ENCODE results near the gene TMEM181. TPM values are rescaled to one million over a fixed set of nuclear protein-coding genes. Genes with fewer than 3 reads are reported as not detected.
A peak's percentile ranks its signal among the peaks of the same experiment; 100 is the strongest.

TMEM181 gene
- total and polyA plus RNA-seq, 2 of the 13 experiments (the other 11 are each of a cell fraction or from before 2014, with no cell fraction given), result 59.1 to 108 TPM

DNA sequence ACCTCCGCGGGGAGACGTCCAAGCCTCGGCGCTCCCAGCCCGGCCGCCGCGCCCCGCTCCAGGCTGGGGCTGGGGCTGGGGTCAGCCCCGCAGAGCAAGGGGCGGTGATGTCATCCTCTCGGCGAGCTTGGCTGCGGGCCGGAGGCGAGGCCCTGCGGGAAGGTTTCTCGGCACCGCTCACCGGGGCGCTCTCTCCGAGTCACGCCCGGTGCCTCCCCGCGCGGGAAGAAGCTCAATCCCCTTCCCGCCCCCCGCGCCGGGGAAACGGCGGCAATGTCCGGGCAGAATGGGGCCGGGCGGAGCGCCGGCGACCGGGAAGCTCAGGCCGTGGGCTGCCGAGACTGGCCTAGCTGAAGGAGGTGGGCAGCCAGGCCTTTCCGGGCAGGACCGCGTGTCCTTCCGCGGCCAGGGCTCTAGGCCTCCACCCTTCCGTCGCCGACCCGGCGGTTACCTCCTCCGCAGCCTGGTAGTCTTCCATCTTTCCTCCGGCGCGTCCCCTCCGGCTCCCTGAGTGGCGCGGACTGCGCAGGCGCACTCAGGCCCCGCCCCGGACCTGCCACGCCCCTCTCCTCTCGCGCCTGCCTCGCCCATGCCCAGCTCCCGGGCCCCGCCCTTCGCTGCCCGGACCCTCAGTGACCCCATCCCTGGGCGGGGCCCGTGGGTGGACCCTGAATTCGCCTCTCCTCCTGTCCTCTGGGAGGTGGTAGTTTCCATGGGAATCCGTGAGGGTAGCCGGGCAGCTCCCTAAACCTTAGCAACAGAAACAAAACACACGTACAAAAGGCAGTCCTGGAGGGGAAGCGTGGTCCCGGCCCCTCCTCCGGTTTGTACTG lies 84.6 kb downstream of the TMEM181 start, which contains the start of gene DYNLT1 (continued):
- TF ChIP-seq, protein P1, sequence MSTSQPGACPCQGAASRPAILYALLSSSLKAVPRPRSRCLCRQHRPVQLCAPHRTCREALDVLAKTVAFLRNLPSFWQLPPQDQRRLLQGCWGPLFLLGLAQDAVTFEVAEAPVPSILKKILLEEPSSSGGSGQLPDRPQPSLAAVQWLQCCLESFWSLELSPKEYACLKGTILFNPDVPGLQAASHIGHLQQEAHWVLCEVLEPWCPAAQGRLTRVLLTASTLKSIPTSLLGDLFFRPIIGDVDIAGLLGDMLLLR (CRISPR knock-in tag; IDR thresholded peaks at IDR 0.05), result peak; percentile 47; the same call in 1 of the 2 replicates
- TF ChIP-seq ZKSCAN5 (CRISPR knock-in tag; IDR thresholded peaks at IDR 0.05) (no peak), ATF1 (CRISPR knock-in tag; IDR thresholded peaks at IDR 0.05) (no peak), SRY (CRISPR knock-in tag; IDR thresholded peaks at IDR 0.05) (no peak; the same call in 1 of the 2 replicates), ZNF136 (CRISPR knock-in tag; IDR thresholded peaks at IDR 0.05; ENCODE audit: low read depth) (peak; percentile 83; the same call in 1 of the 2 replicates), ZMYM2 (CRISPR knock-in tag; IDR thresholded peaks at IDR 0.05) (0 out of 2 replicates have a peak, but pooled peaks have one; percentile 73), ZNF670 (CRISPR knock-in tag; IDR thresholded peaks at IDR 0.05; ENCODE audit: borderline replicate concordance) (peak; percentile 83; the same call in 1 of the 2 replicates), DNMT1 (CRISPR knock-in tag; IDR thresholded peaks at IDR 0.05) (no peak), TRIM24 (CRISPR knock-in tag; IDR thresholded peaks at IDR 0.05) (no peak), ZNF354B (CRISPR knock-in tag; IDR thresholded peaks at IDR 0.05) (no peak; the same call in 1 of the 2 replicates), HMG20A (CRISPR knock-in tag; IDR thresholded peaks at IDR 0.05; ENCODE audit: borderline replicate concordance) (no peak), KDM5B (CRISPR knock-in tag; IDR thresholded peaks at IDR 0.05; ENCODE audit: borderline replicate concordance) (peak; percentile 98), ZNF501 (CRISPR knock-in tag; IDR thresholded peaks at IDR 0.05) (peak; percentile 92), HNF4A (CRISPR knock-in tag; IDR thresholded peaks at IDR 0.05) (no peak), GTF2F1 (IDR thresholded peaks at IDR 0.05; ENCODE audit: low read length) (no peak), HNRNPH1 (optimal IDR thresholded peaks at IDR 0.05; ENCODE audit: low read depth, low read length) (no peak), RFX5 (IDR thresholded peaks at IDR 0.05; ENCODE audit: low read depth, low read length) (no peak), HNRNPUL1 (IDR thresholded peaks at IDR 0.05; ENCODE audit: low read depth, low read length) (0 out of 2 replicates have a peak, but pooled peaks have one; percentile 28)
- TF ChIP-seq, protein P2, sequence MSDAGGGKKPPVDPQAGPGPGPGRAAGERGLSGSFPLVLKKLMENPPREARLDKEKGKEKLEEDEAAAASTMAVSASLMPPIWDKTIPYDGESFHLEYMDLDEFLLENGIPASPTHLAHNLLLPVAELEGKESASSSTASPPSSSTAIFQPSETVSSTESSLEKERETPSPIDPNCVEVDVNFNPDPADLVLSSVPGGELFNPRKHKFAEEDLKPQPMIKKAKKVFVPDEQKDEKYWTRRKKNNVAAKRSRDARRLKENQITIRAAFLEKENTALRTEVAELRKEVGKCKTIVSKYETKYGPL (CRISPR knock-in tag; IDR thresholded peaks at IDR 0.05), result no peak
- TF ChIP-seq, protein P3, sequence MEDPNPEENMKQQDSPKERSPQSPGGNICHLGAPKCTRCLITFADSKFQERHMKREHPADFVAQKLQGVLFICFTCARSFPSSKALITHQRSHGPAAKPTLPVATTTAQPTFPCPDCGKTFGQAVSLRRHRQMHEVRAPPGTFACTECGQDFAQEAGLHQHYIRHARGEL (CRISPR knock-in tag; IDR thresholded peaks at IDR 0.05), result peak; percentile 55; the same call in 1 of the 2 replicates
- TF ChIP-seq, protein P4, sequence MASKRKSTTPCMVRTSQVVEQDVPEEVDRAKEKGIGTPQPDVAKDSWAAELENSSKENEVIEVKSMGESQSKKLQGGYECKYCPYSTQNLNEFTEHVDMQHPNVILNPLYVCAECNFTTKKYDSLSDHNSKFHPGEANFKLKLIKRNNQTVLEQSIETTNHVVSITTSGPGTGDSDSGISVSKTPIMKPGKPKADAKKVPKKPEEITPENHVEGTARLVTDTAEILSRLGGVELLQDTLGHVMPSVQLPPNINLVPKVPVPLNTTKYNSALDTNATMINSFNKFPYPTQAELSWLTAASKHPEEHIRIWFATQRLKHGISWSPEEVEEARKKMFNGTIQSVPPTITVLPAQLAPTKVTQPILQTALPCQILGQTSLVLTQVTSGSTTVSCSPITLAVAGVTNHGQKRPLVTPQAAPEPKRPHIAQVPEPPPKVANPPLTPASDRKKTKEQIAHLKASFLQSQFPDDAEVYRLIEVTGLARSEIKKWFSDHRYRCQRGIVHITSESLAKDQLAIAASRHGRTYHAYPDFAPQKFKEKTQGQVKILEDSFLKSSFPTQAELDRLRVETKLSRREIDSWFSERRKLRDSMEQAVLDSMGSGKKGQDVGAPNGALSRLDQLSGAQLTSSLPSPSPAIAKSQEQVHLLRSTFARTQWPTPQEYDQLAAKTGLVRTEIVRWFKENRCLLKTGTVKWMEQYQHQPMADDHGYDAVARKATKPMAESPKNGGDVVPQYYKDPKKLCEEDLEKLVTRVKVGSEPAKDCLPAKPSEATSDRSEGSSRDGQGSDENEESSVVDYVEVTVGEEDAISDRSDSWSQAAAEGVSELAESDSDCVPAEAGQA (IDR thresholded peaks at IDR 0.05; ENCODE audit: low read depth), result no peak; the same call in 1 of the 2 replicates
- TF ChIP-seq, protein P4 (CRISPR knock-in tag; IDR thresholded peaks at IDR 0.05; ENCODE audit: borderline replicate concordance), result peak; percentile 57; the same call in 1 of the 2 replicates
- TF ChIP-seq, protein P5, sequence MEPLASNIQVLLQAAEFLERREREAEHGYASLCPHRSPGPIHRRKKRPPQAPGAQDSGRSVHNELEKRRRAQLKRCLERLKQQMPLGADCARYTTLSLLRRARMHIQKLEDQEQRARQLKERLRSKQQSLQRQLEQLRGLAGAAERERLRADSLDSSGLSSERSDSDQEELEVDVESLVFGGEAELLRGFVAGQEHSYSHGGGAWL (CRISPR knock-in tag; IDR thresholded peaks at IDR 0.05), result peak; percentile 93

Data from HepG2 (cell line).